Tibial nerve (tissue), 4 donors: ENCODE data around the gene FGF1.

Source experiments
- EP300 ChIP-seq, 2 donors: sonication (generic); formaldehyde crosslinking; IDR thresholded peaks; one replicate each; pipeline ENCODE4 v1.6.1; 2017; ENCODE audit warnings: antibody characterized with exemption in 2 of 2, mild to moderate bottlenecking in 1 of 2
- POLR2A ChIP-seq, 2 donors: fragments of 450-650 bp; IDR thresholded peaks; one replicate each; pipeline ENCODE4 v1.6.1; 2017; ENCODE audit warnings: antibody characterized with exemption in 2 of 2, mild to moderate bottlenecking in 2 of 2, moderate library complexity in 2 of 2
- TF ChIP-seq, protein P1 (sequence below), 5 experiments: fragments of 200-600 bp in 3 of 5; fragments of 450-650 bp in 2 of 5; sonication (generic) in 3 of 5; IDR thresholded peaks; one replicate each; pipeline ENCODE4 v1.5.1; 2016 to 2019; ENCODE audit warnings: antibody characterized with exemption in 5 of 5, mild to moderate bottlenecking in 3 of 5, moderate library complexity in 2 of 5

DNA sequence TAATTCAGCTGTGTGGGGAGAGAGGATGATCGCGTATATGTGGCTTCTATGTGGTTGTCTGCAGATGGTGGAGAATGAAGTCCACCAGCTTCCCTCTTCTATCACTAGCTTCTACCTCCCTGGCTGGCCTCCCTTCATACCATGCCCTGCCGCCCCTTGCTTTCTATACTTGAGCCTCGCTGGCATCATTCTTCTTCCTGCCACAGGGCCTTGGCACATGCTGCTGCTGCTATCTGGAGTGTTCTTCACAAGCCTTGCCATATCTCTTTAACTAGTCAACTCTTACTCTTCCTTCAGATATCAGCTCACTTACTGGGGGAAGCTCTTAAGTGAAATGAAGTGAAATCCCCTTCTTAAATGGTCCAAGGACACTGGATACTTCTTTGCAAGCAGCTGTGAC lies 100.4 kb downstream of the FGF1 start:
- TF ChIP-seq, protein P1, sequence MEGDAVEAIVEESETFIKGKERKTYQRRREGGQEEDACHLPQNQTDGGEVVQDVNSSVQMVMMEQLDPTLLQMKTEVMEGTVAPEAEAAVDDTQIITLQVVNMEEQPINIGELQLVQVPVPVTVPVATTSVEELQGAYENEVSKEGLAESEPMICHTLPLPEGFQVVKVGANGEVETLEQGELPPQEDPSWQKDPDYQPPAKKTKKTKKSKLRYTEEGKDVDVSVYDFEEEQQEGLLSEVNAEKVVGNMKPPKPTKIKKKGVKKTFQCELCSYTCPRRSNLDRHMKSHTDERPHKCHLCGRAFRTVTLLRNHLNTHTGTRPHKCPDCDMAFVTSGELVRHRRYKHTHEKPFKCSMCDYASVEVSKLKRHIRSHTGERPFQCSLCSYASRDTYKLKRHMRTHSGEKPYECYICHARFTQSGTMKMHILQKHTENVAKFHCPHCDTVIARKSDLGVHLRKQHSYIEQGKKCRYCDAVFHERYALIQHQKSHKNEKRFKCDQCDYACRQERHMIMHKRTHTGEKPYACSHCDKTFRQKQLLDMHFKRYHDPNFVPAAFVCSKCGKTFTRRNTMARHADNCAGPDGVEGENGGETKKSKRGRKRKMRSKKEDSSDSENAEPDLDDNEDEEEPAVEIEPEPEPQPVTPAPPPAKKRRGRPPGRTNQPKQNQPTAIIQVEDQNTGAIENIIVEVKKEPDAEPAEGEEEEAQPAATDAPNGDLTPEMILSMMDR (IDR thresholded peaks at IDR 0.05) = no peak
- TF ChIP-seq POLR2A (IDR thresholded peaks at IDR 0.05) (no peak), EP300 (IDR thresholded peaks at IDR 0.05) (no peak)
